ENCODE measurements around the gene FSTL3.
"Not testable (repeated sequence)": the region's sequence is repeated elsewhere in the genome, so short reads cannot be mapped to it uniquely, and the experiment has no call there.

FSTL3 gene

DNA sequence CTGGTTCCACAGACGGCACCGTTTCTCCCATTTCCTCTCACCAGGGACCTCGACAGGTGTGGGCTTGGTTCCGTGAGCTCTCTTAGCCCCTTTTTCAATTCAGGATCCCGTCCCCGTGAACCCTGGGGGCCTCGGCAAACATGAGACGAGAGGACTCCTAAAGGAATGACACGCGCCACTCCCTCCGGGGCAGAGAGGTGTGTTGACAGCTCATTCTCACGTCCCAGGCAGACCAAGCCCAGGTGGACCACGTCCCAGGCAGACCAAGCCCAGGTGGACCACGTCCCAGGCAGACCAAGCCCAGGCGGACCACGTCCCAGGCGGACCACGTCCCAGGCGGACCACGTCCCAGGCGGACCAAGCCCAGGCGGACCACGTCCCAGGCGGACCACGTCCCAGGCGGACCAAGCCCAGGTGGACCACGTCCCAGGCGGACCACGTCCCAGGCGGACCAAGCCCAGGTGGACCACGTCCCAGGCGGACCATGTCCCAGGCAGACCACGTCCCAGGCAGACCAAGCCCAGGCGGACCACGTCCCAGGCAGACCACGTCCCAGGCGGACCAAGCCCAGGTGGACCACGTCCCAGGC lies 9.1 kb upstream of the FSTL3 start:
- H3K27me3 ChIP-seq (ENCODE audit: control insufficient read depth in 1 of 2, insufficient read depth in 2 of 2, low read length in 2 of 2); H3K36me3 ChIP-seq (ENCODE audit: insufficient read depth, low read length); H3K9ac ChIP-seq (ENCODE audit: low read length); H3K4me3 ChIP-seq (ENCODE audit: low read depth in 1 of 2, low read length in 2 of 2); H3K9me3 ChIP-seq (ENCODE audit: low read length); H3K27ac ChIP-seq (ENCODE audit: low read depth, low read length): not testable (repeated sequence)
- H3K4me1 ChIP-seq (ENCODE audit: insufficient read depth, low read length) = peaks cover 17% of the 10 kb centered on the region

- not testable (repeated sequence) for H3K9ac ChIP-seq (ENCODE audit: low read length); H3K36me3 ChIP-seq (ENCODE audit: insufficient read depth, low read length); H3K27ac ChIP-seq (ENCODE audit: low read depth, low read length); H3K4me3 ChIP-seq (ENCODE audit: low read depth in 1 of 2, low read length in 2 of 2); H3K27me3 ChIP-seq (ENCODE audit: control insufficient read depth in 1 of 2, insufficient read depth in 2 of 2, low read length in 2 of 2); H3K9me3 ChIP-seq (ENCODE audit: low read length)
- peaks cover 14% of the 10 kb centered on the region for H3K4me1 ChIP-seq (ENCODE audit: insufficient read depth, low read length)
These were observed 7.3 kb upstream of the FSTL3 start for GRCh38 chr19:668675-669434.

DNA sequence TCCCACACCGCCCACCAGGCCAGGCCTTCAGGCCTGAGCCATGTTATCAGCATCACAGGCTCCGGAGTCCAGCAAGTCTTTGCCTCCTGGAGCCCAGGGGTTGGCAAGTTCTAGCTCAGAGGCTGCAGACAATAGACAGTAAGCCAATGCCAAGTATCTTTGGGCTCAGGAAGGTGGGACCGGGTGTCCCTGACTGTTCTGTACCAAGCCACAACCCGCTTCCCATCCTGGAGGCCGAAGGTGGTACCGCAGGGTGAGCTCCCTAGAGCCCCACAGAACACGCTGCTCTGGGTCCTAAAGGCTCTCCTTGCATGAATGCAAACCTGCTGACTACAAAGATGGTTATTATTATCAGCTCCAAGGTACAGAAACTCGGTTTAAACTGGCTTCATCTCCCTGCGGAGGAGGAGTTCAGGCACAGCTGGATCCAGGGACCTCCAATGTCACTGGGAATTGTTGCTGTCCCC lies 5.5 kb upstream of the FSTL3 start:
- Histone ChIP-seq H3K36me3 (ENCODE audit: insufficient read depth, low read length) (no peaks in the 10 kb centered on the region), H3K9ac (ENCODE audit: low read length) (no peak overlapping the region), H3K4me3 (ENCODE audit: low read depth in 1 of 2, low read length in 2 of 2) (no peak overlapping the region), H3K4me1 (ENCODE audit: insufficient read depth, low read length) (peaks cover 2% of the 10 kb centered on the region), H3K9me3 (ENCODE audit: low read length) (no peaks in the 10 kb centered on the region), H3K27ac (ENCODE audit: low read depth, low read length) (no peak overlapping the region), H3K27me3 (ENCODE audit: control insufficient read depth in 1 of 2, insufficient read depth in 2 of 2, low read length in 2 of 2) (no peaks in the 10 kb centered on the region)

- Histone ChIP-seq H3K36me3 (ENCODE audit: insufficient read depth, low read length) (no peaks in the 10 kb centered on the region), H3K9ac (ENCODE audit: low read length) (no peak overlapping the region), H3K4me3 (ENCODE audit: low read depth in 1 of 2, low read length in 2 of 2) (no peak overlapping the region), H3K9me3 (ENCODE audit: low read length) (no peaks in the 10 kb centered on the region), H3K27ac (ENCODE audit: low read depth, low read length) (peak overlapping the region; percentile 49), H3K4me1 (ENCODE audit: insufficient read depth, low read length) (peaks cover 20% of the 10 kb centered on the region), H3K27me3 (ENCODE audit: control insufficient read depth in 1 of 2, insufficient read depth in 2 of 2, low read length in 2 of 2) (peaks cover 0 to 6% of the 10 kb centered on the region in 2 donors)
These were observed 1.7 kb upstream of the FSTL3 start for GRCh38 chr19:674282-675151.

DNA sequence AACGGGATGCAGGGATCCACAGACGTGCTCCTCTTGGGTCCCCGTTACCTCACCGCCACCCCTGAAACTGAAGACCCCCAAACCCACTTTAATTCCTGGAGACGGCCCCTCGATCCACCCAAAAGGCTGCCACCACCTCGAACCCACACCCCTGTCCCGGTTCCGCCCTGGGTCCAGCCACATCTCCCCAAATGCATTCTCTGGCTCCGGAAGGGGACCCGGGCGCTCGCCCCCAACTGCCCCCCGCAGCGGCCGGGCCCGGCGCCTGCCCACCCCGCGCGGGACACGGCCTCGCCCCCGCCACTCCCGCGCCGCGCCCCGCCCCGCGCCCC lies 219 bp upstream of the FSTL3 start:
- Histone ChIP-seq H3K27me3 (ENCODE audit: control insufficient read depth in 1 of 2, insufficient read depth in 2 of 2, low read length in 2 of 2) (peaks cover 0 to 6% of the 10 kb centered on the region in 2 donors), H3K4me3 (ENCODE audit: low read depth in 1 of 2, low read length in 2 of 2) (no peak overlapping the region), H3K9me3 (ENCODE audit: low read length) (no peaks in the 10 kb centered on the region), H3K9ac (ENCODE audit: low read length) (no peak overlapping the region), H3K36me3 (ENCODE audit: insufficient read depth, low read length) (no peaks in the 10 kb centered on the region), H3K4me1 (ENCODE audit: insufficient read depth, low read length) (peaks cover 21% of the 10 kb centered on the region), H3K27ac (ENCODE audit: low read depth, low read length) (peak overlapping the region; percentile 49)

DNA sequence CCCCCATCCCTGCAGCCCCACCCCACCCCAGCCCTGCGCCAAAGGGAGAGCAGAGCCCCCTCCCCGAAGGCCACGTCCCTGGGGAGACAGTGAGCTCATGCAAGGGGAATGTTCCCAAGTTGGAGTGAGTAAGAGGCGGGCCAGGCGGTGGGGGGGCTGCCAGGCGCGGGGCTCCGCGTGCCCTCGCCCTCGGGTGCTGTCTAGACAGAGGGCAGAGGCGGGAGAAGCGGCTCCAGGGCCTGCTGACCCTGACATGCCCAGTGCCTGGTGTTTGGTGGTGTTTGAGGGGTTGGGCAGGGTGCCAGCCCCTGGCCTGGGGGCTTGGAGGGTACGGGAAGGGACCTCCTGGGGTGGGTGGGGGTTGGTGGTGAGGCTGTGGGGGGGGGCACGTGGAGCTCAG lies 1.0 kb downstream of the FSTL3 start:
- Histone ChIP-seq H3K27me3 (ENCODE audit: control insufficient read depth in 1 of 2, insufficient read depth in 2 of 2, low read length in 2 of 2) (peaks cover 0 to 6% of the 10 kb centered on the region in 2 donors), H3K4me1 (ENCODE audit: insufficient read depth, low read length) (peaks cover 21% of the 10 kb centered on the region), H3K4me3 (ENCODE audit: low read depth in 1 of 2, low read length in 2 of 2) (peak overlapping the region in 1 of 2 donors; percentile 47), H3K27ac (ENCODE audit: low read depth, low read length) (peak overlapping the region; percentile 78), H3K9ac (ENCODE audit: low read length) (peak overlapping the region; percentile 61), H3K36me3 (ENCODE audit: insufficient read depth, low read length) (no peaks in the 10 kb centered on the region), H3K9me3 (ENCODE audit: low read length) (no peaks in the 10 kb centered on the region)

- peak overlapping the region; percentile 78 for H3K27ac ChIP-seq (ENCODE audit: low read depth, low read length)
- H3K36me3 ChIP-seq (ENCODE audit: insufficient read depth, low read length) = no peaks in the 10 kb centered on the region
- no peaks in the 10 kb centered on the region for H3K9me3 ChIP-seq (ENCODE audit: low read length)
- peak overlapping the region in 1 of 2 donors; percentile 17 for H3K4me3 ChIP-seq (ENCODE audit: low read depth in 1 of 2, low read length in 2 of 2)
- H3K27me3 ChIP-seq (ENCODE audit: control insufficient read depth in 1 of 2, insufficient read depth in 2 of 2, low read length in 2 of 2) = peaks cover 0 to 6% of the 10 kb centered on the region in 2 donors
- no peak overlapping the region for H3K9ac ChIP-seq (ENCODE audit: low read length)
- H3K4me1 ChIP-seq (ENCODE audit: insufficient read depth, low read length) = peaks cover 21% of the 10 kb centered on the region
These were observed 1.6 kb downstream of the FSTL3 start for GRCh38 chr19:677601-678436.

- peak overlapping the region; percentile 53 for H3K9ac ChIP-seq (ENCODE audit: low read length)
- peaks cover 21% of the 10 kb centered on the region for H3K4me1 ChIP-seq (ENCODE audit: insufficient read depth, low read length)
- H3K27me3 ChIP-seq (ENCODE audit: control insufficient read depth in 1 of 2, insufficient read depth in 2 of 2, low read length in 2 of 2) = peaks cover 0 to 6% of the 10 kb centered on the region in 2 donors
- peak overlapping the region in 1 of 2 donors; percentile 58 for H3K4me3 ChIP-seq (ENCODE audit: low read depth in 1 of 2, low read length in 2 of 2)
- no peaks in the 10 kb centered on the region for H3K36me3 ChIP-seq (ENCODE audit: insufficient read depth, low read length)
- H3K9me3 ChIP-seq (ENCODE audit: low read length) = no peaks in the 10 kb centered on the region
- peak overlapping the region; percentile 73 for H3K27ac ChIP-seq (ENCODE audit: low read depth, low read length)
These were observed 2.7 kb downstream of the FSTL3 start for GRCh38 chr19:678791-679388.

GRCh38 chr19:679418-680286 lies 3.5 kb downstream of the FSTL3 start:
- H3K36me3 ChIP-seq (ENCODE audit: insufficient read depth, low read length) = no peaks in the 10 kb centered on the region
- peak overlapping the region; percentile 91 for H3K27ac ChIP-seq (ENCODE audit: low read depth, low read length)
- no peaks in the 10 kb centered on the region for H3K9me3 ChIP-seq (ENCODE audit: low read length)
- H3K4me3 ChIP-seq (ENCODE audit: low read depth in 1 of 2, low read length in 2 of 2) = peak overlapping the region; percentile 58 to 79
- H3K4me1 ChIP-seq (ENCODE audit: insufficient read depth, low read length) = peaks cover 21% of the 10 kb centered on the region
- H3K27me3 ChIP-seq (ENCODE audit: control insufficient read depth in 1 of 2, insufficient read depth in 2 of 2, low read length in 2 of 2) = peaks cover 0 to 6% of the 10 kb centered on the region in 2 donors
- H3K9ac ChIP-seq (ENCODE audit: low read length) = peak overlapping the region; percentile 53
